Mammary microvascular endothelial cell (primary cell): ENCODE measurements around the gene NT5DC3. TPM values are rescaled to one million over a fixed set of nuclear protein-coding genes. Genes with fewer than 3 reads are reported as not detected.

Experiments used
- total RNA-seq: library from RNA; depleted of rRNA; stranded (reverse); fragments of >200 nt; gene quantifications from 2 replicates; pipeline ENCODE4 v1.2.3, GENCODE V29; 2015

The NT5DC3 gene
- 3.5 and 3.9 TPM in 2 replicates for total RNA-seq

GRCh38 chr12:103840876-103841689 is at the start of gene NT5DC3:
TSS of gene NT5DC3 (minus strand) at chr12:103841234. CDS start at chr12:103841156, 78 bp downstream.

Other genes starting within 250 kb of the NT5DC3 start
- 664 and 669 TPM in 2 replicates for gene HSP90B1, start 89.2 kb upstream of the NT5DC3 start, total RNA-seq
- 25.4 and 27.9 TPM in 2 replicates for gene TDG, start 124.6 kb upstream of the NT5DC3 start, total RNA-seq
- 0.84 and 1.5 TPM in 2 replicates for gene GLT8D2, start 209.0 kb upstream of the NT5DC3 start, total RNA-seq
- gene HCFC2, start 223.3 kb upstream of the NT5DC3 start, total RNA-seq: 8.3 and 12.9 TPM in 2 replicates